Panc1 (cell line): ENCODE data around the gene GUK1.

ENCODE experiments used
- CTCF ChIP-seq: fragments of 450-650 bp; IDR thresholded peaks from 2 replicates; pipeline ENCODE4 v1.5.1; 2017; ENCODE audit warnings: mild to moderate bottlenecking
- POLR2AphosphoS5 ChIP-seq: IDR thresholded peaks from 2 replicates; pipeline ENCODE4 v1.6.1; 2012; ENCODE audit warnings: mild to moderate bottlenecking, low read depth, low read length, moderate library complexity
- REST ChIP-seq, 2 experiments: IDR thresholded peaks; 2 replicates each; pipeline ENCODE4 v1.6.1; 2011 to 2012; ENCODE audit warnings: low read depth in 2 of 2, control low read depth in 1 of 2, low read length in 1 of 2, mild to moderate bottlenecking in 1 of 2, moderate library complexity in 1 of 2; ENCODE audit not compliant: insufficient read depth in 1 of 2
- SIN3A ChIP-seq: IDR thresholded peaks from 2 replicates; pipeline ENCODE4 v1.6.1; 2012; ENCODE audit warnings: low read depth, mild to moderate bottlenecking, low read length, moderate library complexity, borderline replicate concordance; ENCODE audit not compliant: insufficient read depth
- TCF7L2 ChIP-seq: IDR thresholded peaks from 2 replicates; pipeline ENCODE4 v1.6.1; 2011; ENCODE audit warnings: mild to moderate bottlenecking, low read depth, low read length, inconsistent platforms

GRCh38 chr1:228095938-228096337 lies 44.1 kb upstream of the GUK1 start:
- TF ChIP-seq CTCF, result no peak
- no peak for TF ChIP-seq POLR2AphosphoS5
- TF ChIP-seq REST (IDR thresholded peaks at IDR 0.05; ENCODE audit: insufficient read depth in 1 of 2, low read depth in 2 of 2, low read length in 1 of 2), result no peak
- TF ChIP-seq SIN3A, result no peak
- TF ChIP-seq TCF7L2, result no peak
